ENCODE results near the gene LPP.

The LPP gene

DNA sequence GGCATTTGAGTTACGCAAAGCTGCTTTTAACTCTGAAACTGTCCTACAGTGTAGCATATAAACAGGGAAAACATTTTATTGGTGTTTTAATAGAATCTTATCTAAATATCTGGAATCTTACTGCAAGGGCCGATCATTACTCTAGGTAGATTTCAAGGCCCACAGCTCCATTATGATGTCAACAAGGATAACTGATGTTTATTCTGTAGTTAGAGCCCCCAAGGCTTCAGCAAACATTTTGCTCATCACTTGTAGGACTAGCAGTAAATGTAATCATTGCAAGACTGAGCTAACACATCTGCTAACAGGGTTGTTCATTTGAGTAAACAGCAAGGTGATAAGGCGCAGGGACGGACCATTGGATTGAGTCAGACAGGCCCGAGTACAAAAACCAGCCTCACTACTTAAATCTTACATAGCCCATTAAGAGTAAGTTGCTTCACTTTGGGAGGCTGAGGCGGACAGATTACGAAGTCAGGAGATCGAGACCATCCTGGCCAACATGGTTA, 685.3 kb downstream of the LPP start:
- peak overlapping the region; percentile 48 for H3K27ac ChIP-seq
- no peak for TF ChIP-seq ZFX (IDR thresholded peaks at IDR 0.05; ENCODE audit: borderline replicate concordance)
- TF ChIP-seq, protein P1, sequence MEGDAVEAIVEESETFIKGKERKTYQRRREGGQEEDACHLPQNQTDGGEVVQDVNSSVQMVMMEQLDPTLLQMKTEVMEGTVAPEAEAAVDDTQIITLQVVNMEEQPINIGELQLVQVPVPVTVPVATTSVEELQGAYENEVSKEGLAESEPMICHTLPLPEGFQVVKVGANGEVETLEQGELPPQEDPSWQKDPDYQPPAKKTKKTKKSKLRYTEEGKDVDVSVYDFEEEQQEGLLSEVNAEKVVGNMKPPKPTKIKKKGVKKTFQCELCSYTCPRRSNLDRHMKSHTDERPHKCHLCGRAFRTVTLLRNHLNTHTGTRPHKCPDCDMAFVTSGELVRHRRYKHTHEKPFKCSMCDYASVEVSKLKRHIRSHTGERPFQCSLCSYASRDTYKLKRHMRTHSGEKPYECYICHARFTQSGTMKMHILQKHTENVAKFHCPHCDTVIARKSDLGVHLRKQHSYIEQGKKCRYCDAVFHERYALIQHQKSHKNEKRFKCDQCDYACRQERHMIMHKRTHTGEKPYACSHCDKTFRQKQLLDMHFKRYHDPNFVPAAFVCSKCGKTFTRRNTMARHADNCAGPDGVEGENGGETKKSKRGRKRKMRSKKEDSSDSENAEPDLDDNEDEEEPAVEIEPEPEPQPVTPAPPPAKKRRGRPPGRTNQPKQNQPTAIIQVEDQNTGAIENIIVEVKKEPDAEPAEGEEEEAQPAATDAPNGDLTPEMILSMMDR (IDR thresholded peaks at IDR 0.05), result no peak

DNA sequence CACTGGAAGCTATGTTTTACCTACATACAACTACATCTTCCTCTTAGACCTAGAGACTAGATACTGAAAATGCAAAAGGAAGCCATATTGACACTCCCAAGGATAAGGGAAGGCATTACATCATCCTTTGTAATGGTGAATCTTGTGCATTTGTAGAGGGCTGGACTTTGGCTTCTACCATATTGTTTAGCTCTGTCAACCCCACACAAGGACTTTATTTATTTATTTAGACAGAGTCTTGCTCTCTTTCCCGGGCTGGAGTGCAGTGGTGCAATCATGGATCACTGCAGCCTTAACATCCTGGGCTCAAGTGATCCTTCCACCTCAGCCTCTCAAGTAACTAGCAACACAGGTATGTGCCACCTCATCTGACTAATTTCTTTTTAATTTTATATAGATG, 686.3 kb downstream of the LPP start:
- no peak overlapping the region for H3K27ac ChIP-seq
- TF ChIP-seq, protein P1 (IDR thresholded peaks at IDR 0.05), result no peak

DNA sequence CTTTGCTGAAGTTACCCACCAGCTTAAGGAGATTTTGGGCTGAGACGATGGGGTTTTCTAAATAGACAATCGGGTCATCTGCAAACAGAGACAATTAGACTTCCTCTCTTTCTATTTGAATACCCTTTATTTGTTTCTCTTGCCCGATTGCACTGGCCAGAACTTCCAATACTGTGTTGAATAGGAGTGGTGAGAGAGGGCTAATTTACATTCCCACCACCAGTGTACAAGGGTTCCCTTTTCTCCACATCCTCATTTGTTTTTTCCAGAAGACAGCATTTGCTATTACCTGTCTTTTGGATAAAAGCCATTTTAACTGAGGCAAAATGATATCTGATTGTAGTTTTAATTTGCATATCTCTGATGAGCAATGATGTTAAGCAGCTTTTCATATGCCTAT, 687.9 kb downstream of the LPP start:
- TF ChIP-seq ZFX (IDR thresholded peaks at IDR 0.05; ENCODE audit: borderline replicate concordance), result no peak
- TF ChIP-seq, protein P1 (IDR thresholded peaks at IDR 0.05), result no peak
- no peak overlapping the region for H3K27ac ChIP-seq

DNA sequence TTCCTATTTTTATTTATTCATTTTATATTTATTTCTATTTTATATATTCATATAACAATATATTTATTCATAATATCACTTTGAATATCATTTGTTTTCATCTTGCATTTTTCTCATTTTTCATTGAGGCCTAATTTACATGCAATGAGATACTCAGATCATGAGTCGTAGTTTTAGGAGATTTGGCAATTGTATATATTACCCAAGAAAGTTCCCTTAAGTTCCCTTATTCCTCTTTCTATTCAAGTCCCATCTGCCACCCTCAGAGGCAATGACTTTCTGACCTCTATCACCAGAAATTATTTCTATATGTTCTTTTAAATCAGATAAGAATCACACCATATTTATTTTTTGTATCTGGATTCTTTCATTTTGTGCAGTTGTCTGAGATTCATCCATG, 688.7 kb downstream of the LPP start:
- TF ChIP-seq, protein P1 (IDR thresholded peaks at IDR 0.05), result no peak
- TF ChIP-seq ZFX (IDR thresholded peaks at IDR 0.05; ENCODE audit: borderline replicate concordance), result no peak
- H3K27ac ChIP-seq, result no peak overlapping the region

DNA sequence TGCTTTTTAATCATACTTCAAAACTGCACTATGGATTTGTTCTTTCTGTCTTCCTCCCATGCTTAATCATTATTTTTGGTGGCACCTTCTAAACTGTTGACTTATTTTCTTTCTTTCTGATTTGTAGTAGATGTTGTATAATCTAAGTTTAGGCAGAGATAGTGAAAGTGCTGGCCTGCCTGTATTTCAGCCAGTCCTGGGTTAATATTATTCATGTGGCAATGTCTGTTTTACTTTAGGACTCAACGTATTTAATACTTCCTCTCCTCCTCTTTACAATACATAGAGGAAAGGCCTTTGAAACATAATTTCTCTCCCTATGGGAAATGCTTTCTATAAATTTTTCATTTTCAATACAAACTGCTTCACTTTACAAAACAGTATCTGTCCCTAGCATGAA, 690.1 kb downstream of the LPP start:
- TF ChIP-seq, protein P1 (IDR thresholded peaks at IDR 0.05), result no peak
- no peak overlapping the region for H3K27ac ChIP-seq

DNA sequence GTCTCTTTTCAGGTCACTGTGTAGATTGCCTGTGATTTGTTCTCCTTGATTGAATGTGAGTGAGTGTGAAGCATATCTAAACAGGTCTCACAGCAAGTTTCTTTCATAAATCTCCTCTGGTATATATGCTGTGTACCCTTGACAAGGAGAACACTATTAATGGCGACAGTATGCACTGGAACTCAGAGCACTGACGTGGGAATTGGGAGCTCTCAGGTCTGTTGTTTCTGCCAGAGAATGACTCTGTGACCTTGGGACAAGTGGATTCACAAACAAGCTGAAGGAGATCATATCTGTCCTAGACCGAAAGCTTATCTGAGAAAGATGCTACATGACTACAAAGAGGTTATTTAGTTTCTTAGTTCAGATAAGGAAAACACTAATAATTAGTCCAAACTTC, 691.6 kb downstream of the LPP start:
- TF ChIP-seq, protein P1 (IDR thresholded peaks at IDR 0.05), result no peak
- no peak for TF ChIP-seq ZFX (IDR thresholded peaks at IDR 0.05; ENCODE audit: borderline replicate concordance)
- no peak overlapping the region for H3K27ac ChIP-seq

DNA sequence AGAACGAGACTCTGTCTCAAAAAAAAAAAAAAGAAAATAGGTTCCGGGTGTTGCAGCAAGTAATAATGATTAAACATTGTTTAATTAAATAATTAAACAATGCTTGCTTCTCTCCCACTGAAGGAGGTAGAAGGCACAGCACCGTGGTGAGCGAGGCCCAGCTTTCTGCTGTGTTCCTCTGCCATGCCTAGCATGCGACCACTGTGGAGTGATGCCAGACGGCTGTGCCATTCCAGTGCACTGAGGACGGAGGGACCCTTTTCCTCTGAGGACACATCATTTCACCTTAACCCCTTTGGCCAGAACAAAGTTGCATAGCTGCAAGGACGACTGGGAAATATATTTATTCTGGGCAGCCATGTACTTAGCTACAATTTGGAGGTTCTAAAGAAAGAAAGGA, 695.0 kb downstream of the LPP start:
- TF ChIP-seq, protein P1 (IDR thresholded peaks at IDR 0.05), result no peak
- no peak for TF ChIP-seq ZFX (IDR thresholded peaks at IDR 0.05; ENCODE audit: borderline replicate concordance)
- no peak overlapping the region for H3K27ac ChIP-seq

Data from 22Rv1 (cell line).